HepG2 (cell line): ENCODE data around the gene PTPRD. TPM values are rescaled to one million over a fixed set of nuclear protein-coding genes. Genes with fewer than 3 reads are reported as not detected.

ENCODE experiments used
- ATAC-seq: fragments of 200-7000 bp; cut with Tn5 transposase; 3 replicates; pipeline ENCODE4 v1.9.1; 2020; ENCODE audit warnings: mild to moderate bottlenecking, moderate library complexity
- BruUV-seq: library from RNA; stranded (reverse); fragments of 400-500 nt; replicated peaks from 2 replicates; lab custom pipeline; 2021; lab: Mats Ljungman, UMichigan
- CTCF ChIA-PET: fragments of 300-600 bp; formaldehyde crosslinking; extraction: SDS; loops from one replicate; lab custom pipeline; 2021; ENCODE audit warnings: low total read pairs, inconsistent platforms, low intra/inter-chr PET ratio; lab: Yijun Ruan, JAX
- POLR2A ChIA-PET: fragments of 350-600 bp; sonication (Branson Sonifier 250); formaldehyde crosslinking; loops from one replicate; lab custom pipeline; 2020; ENCODE audit warnings: antibody characterized with exemption, inconsistent platforms; lab: Yijun Ruan, JAX
- DNase-seq: peaks from one replicate; pipeline ENCODE4 v3.0.0-alpha.2; 2015; ENCODE audit warnings: low spot score
- FAIRE-seq: peaks from 3 replicates; lab custom pipeline; 2011; peaks lifted over from hg19 to GRCh38; lab: Jason Lieb, UNC
- H2AFZ ChIP-seq: one replicate; pipeline ENCODE4 v1.6.1; 2011; ENCODE audit warnings: low read length, inconsistent platforms
- H3K27ac ChIP-seq: fragments of 300-600 bp; 3 replicates; pipeline ENCODE4 v1.8.0; 2011; ENCODE audit warnings: mixed run types, mild to moderate bottlenecking, mixed read lengths, low read length, inconsistent platforms; ENCODE audit not compliant: insufficient read depth; ENCODE audit errors: extremely low read length
- H3K27me3 ChIP-seq, 2 experiments: fragments of 200-600 bp in 1 of 2; 2 replicates in 1 of 2; 3 replicates in 1 of 2; pipeline versions ENCODE4 v1.6.0 to v1.8.0; 2011; ENCODE audit warnings: low read length in 2 of 2, mild to moderate bottlenecking in 2 of 2, moderate library complexity in 2 of 2, inconsistent platforms in 1 of 2; ENCODE audit not compliant: insufficient read depth in 2 of 2, control insufficient read depth in 1 of 2
- H3K36me3 ChIP-seq, 2 experiments: fragments of 200-600 bp in 1 of 2; replicated peaks in 1 of 2; 2 replicates in 1 of 2; 3 replicates in 1 of 2; pipeline versions ENCODE4 v1.5.1 to v1.8.0; 2011; ENCODE audit warnings: low read length in 2 of 2, inconsistent platforms in 1 of 2; ENCODE audit not compliant: insufficient read depth in 2 of 2, control insufficient read depth in 1 of 2
- H3K4me1 ChIP-seq: 2 replicates; pipeline ENCODE4 v1.5.1; 2012; ENCODE audit warnings: low read length, inconsistent platforms; ENCODE audit not compliant: insufficient read depth
- H3K4me2 ChIP-seq: 2 replicates; pipeline ENCODE4 v1.6.0; 2011; ENCODE audit warnings: low read depth, low read length, inconsistent platforms
- H3K4me3 ChIP-seq, 3 experiments: fragments of 200-600 bp in 1 of 3; sonication (generic), shearing (Covaris generic) in 1 of 3; replicated peaks in 1 of 3; 2 replicates each; pipeline ENCODE4 v1.5.1; 2011 to 2016; ENCODE audit warnings: low read length in 3 of 3, inconsistent platforms in 2 of 3, low read depth in 2 of 3, mild to moderate bottlenecking in 2 of 3, control low read depth in 1 of 3, mixed read lengths in 1 of 3; ENCODE audit not compliant: insufficient read depth in 1 of 3
- H3K79me2 ChIP-seq: one replicate; pipeline ENCODE4 v1.6.1; 2011; ENCODE audit warnings: low read length, inconsistent platforms; ENCODE audit not compliant: insufficient read depth
- H3K9ac ChIP-seq: 2 replicates; pipeline ENCODE4 v1.6.0; 2011; ENCODE audit warnings: mild to moderate bottlenecking, low read depth, low read length, inconsistent platforms; ENCODE audit not compliant: insufficient read depth
- H3K9me3 ChIP-seq: 2 replicates; pipeline ENCODE4 v1.5.1; 2012; ENCODE audit warnings: mild to moderate bottlenecking, low read length
- H4K20me1 ChIP-seq: 2 replicates; pipeline ENCODE4 v1.6.0; 2011; ENCODE audit warnings: inconsistent platforms, mild to moderate bottlenecking, low read length, moderate library complexity; ENCODE audit not compliant: insufficient read depth
- CEBPB ChIP-seq: IDR thresholded peaks from 2 replicates; pipeline ENCODE4 v1.6.1; 2011; ENCODE audit warnings: low read depth, low read length, improper control_type of control experiment, borderline replicate concordance
- ETV6 ChIP-seq: sonication (generic); formaldehyde crosslinking; conservative IDR thresholded peaks from 2 replicates; pipeline ENCODE4 v1.4.0; 2020; ENCODE audit warnings: missing genetic modification reagents
- FOXC1 ChIP-seq: sonication (generic); formaldehyde crosslinking; IDR thresholded peaks from 2 replicates; pipeline ENCODE4 v1.8.0; 2022; ENCODE audit warnings: mild to moderate bottlenecking, missing genetic modification reagents, borderline replicate concordance
- LCORL ChIP-seq, 2 experiments: fragments of 450-650 bp in 1 of 2; sonication (generic) in 1 of 2; formaldehyde crosslinking in 1 of 2; IDR thresholded peaks; 2 replicates each; pipeline versions ENCODE4 v1.5.0 to v1.6.1; 2017 to 2020; ENCODE audit warnings: antibody characterized with exemption in 1 of 2, missing genetic modification reagents in 1 of 2
- MAFF ChIP-seq: IDR thresholded peaks from 2 replicates; pipeline ENCODE4 v1.6.1; 2011; ENCODE audit warnings: low read depth, low read length, improper control_type of control experiment
- NR3C1 ChIP-seq: sonication (generic); formaldehyde crosslinking; IDR thresholded peaks from 2 replicates; pipeline ENCODE4 v1.4.0; 2020; ENCODE audit warnings: missing genetic modification reagents
- WGBS: methylation state at CpG from one replicate; pipeline ENCODE4 v1.1.6; 2017; ENCODE audit warnings: low lambda C conversion rate; 5-methylcytosine and 5-hydroxymethylcytosine counted together
- in situ Hi-C: cut with HindIII; loops from 2 replicates; pipeline ENCODE4 v1.10.0; 2017; ENCODE audit warnings: low pct_unique_long_range_greater_than_20kb; ENCODE audit not compliant: extremely low pct_ligation_motif_present
- intact Hi-C: fragments of 100-400 bp; cut with micrococcal nuclease; formaldehyde crosslinking; loops from one replicate; pipeline ENCODE4 v1.10.0; 2022; ENCODE audit not compliant: unreplicated experiment
- polyA plus RNA-seq, 8 experiments: library from polyadenylated mRNA; depleted of rRNA in 3 of 8; stranded (reverse) in 7 of 8; unstranded in 1 of 8; fragments of >200 nt; fragmentation: Illumina TruSeq in 4 of 8; extraction: Trizol in 4 of 8; gene quantifications; 2 replicates each; pipeline versions ENCODE4 v1.2.1 to v1.2.3, GENCODE V29; 2011 to 2016; ENCODE audit warnings: low read depth in 4 of 8, missing spikeins in 1 of 8, mixed read lengths in 1 of 8; ENCODE audit not compliant: insufficient read depth in 1 of 8
- total RNA-seq, 5 experiments: library from RNA; depleted of rRNA; stranded (reverse); fragments of >200 nt; fragmentation: Illumina TruSeq; extraction: Trizol; gene quantifications; 2 replicates each; pipeline ENCODE4 v1.2.3, GENCODE V29; 2016; ENCODE audit warnings: low read depth in 1 of 5
- TF ChIP-seq, protein P1 (sequence below): IDR thresholded peaks from 2 replicates; pipeline ENCODE4 v1.6.1; 2012; ENCODE audit warnings: low read depth, low read length, improper control_type of control experiment
- TF ChIP-seq, protein P2 (sequence below): sonication (generic); formaldehyde crosslinking; IDR thresholded peaks from 2 replicates; pipeline ENCODE4 v1.8.1; 2023; ENCODE audit warnings: missing genetic modification reagents, mild to moderate bottlenecking, borderline replicate concordance
- TF ChIP-seq, protein P3 (sequence below): sonication (generic); formaldehyde crosslinking; IDR thresholded peaks from 2 replicates; pipeline ENCODE4 v1.5.0; 2020; ENCODE audit warnings: mild to moderate bottlenecking, missing genetic modification reagents, borderline replicate concordance
- TF ChIP-seq, protein P4 (sequence below): sonication (generic); formaldehyde crosslinking; IDR thresholded peaks from 2 replicates; pipeline ENCODE4 v1.5.0; 2020; ENCODE audit warnings: missing genetic modification reagents
- TF ChIP-seq, protein P5 (sequence below): sonication (generic); formaldehyde crosslinking; IDR thresholded peaks from 2 replicates; pipeline ENCODE4 v1.4.0; 2020; ENCODE audit warnings: mild to moderate bottlenecking, missing genetic modification reagents

The PTPRD gene
- total and polyA plus RNA-seq, 2 of the 13 experiments (the other 11 are each of a cell fraction or from before 2014, with no cell fraction given) = 0.05 TPM; not detected in 1

DNA sequence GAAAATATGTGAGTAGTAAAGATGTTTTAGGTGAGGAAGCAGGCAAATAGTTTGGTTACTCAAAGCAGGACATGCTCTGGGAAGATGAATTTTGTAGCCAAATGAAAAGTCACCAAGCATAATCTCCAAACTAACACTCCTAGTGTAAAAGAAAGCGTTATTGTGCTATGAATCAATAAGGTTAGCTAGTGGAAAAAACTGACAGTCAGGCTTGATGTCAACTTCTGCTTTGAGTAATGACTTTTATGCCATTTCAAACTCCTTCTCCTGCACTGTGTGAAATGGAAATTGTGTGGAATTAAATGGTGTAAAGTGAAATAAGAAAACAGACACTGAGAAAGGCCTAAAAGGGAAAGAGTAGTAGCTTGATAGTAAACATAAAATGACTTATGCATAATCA is 2176.0 kb downstream of the PTPRD start:
- Histone ChIP-seq H3K27ac (no peak overlapping the region), H3K79me2 (no peaks in the 10 kb centered on the region), H4K20me1 (no peaks in the 10 kb centered on the region), H3K36me3 (no peaks in the 10 kb centered on the region), H2AFZ (no peak overlapping the region), H3K9ac (no peak overlapping the region), H3K4me3 (no peak overlapping the region), H3K4me2 (no peak overlapping the region), H3K4me1 (no peaks in the 10 kb centered on the region), H3K27me3 (no peaks in the 10 kb centered on the region; a peak in 1 of 5 replicates), H3K9me3 (peaks cover 57% of the 10 kb centered on the region)
- ChIA-PET POLR2A (no interaction called here), CTCF (no interaction called here)
- intact Hi-C loops = no loop called here
- no peak for DNase-seq
- in situ Hi-C loops = no loop called here
- BruUV-seq = no TSS peak
- no peak for ATAC-seq
- 0% methylated on average over 1 of the region's 1 CpG for WGBS
- FAIRE-seq = no peak
- TF ChIP-seq, protein P1, sequence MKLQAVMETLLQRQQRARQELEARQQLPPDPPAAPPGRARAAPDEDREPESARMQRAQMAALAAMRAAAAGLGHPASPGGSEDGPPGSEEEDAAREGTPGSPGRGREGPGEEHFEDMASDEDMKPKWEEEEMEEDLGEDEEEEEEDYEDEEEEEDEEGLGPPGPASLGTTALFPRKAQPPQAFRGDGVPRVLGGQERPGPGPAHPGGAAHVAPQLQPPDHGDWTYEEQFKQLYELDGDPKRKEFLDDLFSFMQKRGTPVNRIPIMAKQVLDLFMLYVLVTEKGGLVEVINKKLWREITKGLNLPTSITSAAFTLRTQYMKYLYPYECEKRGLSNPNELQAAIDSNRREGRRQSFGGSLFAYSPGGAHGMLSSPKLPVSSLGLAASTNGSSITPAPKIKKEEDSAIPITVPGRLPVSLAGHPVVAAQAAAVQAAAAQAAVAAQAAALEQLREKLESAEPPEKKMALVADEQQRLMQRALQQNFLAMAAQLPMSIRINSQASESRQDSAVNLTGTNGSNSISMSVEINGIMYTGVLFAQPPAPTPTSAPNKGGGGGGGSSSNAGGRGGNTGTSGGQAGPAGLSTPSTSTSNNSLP = no peak
- TF ChIP-seq LCORL (IDR thresholded peaks at IDR 0.05) (no peak), LCORL (CRISPR knock-in tag; IDR thresholded peaks at IDR 0.05) (no peak), ETV6 (CRISPR knock-in tag) (no peak), CEBPB (no peak), FOXC1 (CRISPR knock-in tag) (no peak), MAFF (no peak), NR3C1 (CRISPR knock-in tag) (no peak)
- TF ChIP-seq, protein P2, sequence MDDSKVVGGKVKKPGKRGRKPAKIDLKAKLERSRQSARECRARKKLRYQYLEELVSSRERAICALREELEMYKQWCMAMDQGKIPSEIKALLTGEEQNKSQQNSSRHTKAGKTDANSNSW (CRISPR knock-in tag) = no peak
- TF ChIP-seq, protein P3, sequence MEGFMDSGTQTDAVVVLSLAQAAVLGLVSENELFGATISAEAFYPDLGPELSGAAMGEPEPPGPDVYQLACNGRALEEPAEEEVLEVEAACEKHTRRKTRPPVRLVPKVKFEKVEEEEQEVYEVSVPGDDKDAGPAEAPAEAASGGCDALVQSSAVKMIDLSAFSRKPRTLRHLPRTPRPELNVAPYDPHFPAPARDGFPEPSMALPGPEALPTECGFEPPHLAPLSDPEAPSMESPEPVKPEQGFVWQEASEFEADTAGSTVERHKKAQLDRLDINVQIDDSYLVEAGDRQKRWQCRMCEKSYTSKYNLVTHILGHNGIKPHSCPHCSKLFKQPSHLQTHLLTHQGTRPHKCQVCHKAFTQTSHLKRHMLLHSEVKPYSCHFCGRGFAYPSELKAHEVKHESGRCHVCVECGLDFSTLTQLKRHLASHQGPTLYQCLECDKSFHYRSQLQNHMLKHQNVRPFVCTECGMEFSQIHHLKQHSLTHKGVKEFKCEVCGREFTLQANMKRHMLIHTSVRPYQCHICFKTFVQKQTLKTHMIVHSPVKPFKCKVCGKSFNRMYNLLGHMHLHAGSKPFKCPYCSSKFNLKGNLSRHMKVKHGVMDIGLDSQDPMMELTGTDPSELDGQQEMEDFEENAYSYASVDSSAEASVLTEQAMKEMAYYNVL = no peak
- TF ChIP-seq, protein P4, sequence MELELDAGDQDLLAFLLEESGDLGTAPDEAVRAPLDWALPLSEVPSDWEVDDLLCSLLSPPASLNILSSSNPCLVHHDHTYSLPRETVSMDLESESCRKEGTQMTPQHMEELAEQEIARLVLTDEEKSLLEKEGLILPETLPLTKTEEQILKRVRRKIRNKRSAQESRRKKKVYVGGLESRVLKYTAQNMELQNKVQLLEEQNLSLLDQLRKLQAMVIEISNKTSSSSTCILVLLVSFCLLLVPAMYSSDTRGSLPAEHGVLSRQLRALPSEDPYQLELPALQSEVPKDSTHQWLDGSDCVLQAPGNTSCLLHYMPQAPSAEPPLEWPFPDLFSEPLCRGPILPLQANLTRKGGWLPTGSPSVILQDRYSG (CRISPR knock-in tag) = no peak
- TF ChIP-seq, protein P5, sequence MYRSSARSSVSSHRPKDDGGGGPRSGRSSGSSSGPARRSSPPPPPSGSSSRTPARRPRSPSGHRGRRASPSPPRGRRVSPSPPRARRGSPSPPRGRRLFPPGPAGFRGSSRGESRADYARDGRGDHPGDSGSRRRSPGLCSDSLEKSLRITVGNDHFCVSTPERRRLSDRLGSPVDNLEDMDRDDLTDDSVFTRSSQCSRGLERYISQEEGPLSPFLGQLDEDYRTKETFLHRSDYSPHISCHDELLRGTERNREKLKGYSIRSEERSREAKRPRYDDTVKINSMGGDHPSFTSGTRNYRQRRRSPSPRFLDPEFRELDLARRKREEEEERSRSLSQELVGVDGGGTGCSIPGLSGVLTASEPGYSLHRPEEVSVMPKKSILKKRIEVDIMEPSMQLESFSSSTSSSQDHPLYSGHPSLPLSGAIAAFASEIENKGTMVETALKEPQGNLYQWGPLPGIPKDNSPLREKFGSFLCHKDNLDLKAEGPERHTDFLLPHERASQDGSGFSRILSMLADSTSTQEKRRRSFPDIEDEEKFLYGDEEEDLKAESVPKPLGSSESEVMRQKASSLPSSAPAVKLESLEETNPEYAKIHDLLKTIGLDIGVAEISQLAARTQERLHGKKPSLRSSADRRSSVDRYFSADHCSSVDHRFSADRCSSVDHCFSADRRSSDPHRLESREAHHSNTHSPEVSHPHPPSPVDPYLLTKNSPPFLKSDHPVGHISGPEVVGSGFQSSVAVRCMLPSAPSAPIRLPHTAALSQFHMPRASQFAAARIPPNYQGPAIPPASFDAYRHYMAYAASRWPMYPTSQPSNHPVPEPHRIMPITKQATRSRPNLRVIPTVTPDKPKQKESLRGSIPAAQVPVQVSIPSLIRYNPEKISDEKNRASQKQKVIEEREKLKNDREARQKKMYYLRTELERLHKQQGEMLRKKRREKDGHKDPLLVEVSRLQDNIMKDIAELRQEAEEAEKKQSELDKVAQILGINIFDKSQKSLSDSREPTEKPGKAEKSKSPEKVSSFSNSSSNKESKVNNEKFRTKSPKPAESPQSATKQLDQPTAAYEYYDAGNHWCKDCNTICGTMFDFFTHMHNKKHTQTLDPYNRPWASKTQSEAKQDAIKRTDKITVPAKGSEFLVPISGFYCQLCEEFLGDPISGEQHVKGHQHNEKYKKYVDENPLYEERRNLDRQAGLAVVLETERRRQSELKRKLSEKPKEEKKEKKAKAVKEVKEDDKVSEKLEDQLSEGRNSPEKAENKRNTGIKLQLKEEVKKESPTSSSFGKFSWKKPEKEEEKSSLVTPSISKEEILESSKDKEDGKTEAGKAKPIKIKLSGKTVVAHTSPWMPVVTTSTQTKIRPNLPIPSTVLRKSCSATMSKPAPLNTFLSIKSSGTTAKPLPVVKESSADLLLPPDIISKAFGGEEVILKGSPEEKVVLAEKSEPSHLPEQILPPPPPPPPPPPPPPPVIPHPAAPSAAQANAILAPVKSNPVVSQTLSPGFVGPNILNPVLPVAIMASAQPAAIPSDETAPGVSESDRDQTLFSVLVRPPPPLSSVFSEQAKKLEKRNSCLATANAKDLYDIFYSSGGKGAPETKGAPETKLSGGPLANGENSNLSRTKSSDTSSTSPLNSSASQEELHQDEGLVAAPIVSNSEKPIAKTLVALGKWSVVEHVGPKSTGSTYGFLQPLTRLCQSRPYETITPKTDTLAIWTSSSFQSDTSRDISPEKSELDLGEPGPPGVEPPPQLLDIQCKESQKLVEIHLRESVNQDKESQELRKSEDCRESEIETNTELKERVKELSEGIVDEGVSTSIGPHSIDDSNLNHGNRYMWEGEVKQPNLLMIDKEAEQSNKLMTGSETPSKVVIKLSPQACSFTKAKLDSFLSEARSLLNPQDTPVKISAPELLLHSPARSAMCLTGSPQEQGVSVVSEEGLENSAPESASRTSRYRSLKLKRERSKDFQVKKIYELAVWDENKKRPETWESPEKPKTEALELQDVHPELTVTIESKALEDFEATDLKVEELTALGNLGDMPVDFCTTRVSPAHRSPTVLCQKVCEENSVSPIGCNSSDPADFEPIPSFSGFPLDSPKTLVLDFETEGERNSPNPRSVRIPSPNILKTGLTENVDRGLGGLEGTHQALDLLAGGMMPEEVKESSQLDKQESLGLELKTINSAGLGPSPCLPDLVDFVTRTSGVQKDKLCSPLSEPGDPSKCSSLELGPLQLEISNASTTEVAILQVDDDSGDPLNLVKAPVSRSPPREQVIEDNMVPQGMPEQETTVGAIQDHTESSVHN (CRISPR knock-in tag) = no peak
